ENCODE measurements around the gene SPACA4. TPM values are rescaled to one million over a fixed set of nuclear protein-coding genes. Genes with fewer than 3 reads are reported as not detected.

Gene SPACA4
- total RNA-seq, 4 donors from 2014 or later = not detected

DNA sequence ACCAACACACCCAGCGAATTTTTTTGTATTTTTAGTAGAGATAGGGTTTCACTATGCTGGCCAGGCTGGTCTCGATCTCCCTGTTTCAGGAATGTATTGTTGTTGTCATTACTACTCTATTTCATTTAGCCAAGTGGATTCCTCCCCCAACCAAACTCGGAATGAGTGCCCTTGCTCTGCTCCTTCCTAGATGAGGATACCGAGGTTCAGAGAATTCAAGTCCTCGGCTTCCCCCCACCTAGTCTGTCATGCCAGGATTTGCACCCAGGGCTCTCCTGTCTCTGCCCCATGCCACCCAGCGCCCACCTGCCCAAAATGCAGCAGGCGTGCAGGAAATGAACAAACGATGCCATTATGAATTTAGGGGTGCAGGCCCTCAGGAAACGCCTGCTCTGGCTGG, 3.5 kb upstream of the SPACA4 start:
- WGBS = 76% methylated on average over 9 of the region's 9 CpGs
- no peak for TF ChIP-seq EP300 (IDR thresholded peaks at IDR 0.05)
- TF ChIP-seq POLR2AphosphoS5 (IDR thresholded peaks at IDR 0.05) = no peak
- TF ChIP-seq POLR2A (IDR thresholded peaks at IDR 0.05; ENCODE audit: low read depth) = no peak
- TF ChIP-seq, protein P1, sequence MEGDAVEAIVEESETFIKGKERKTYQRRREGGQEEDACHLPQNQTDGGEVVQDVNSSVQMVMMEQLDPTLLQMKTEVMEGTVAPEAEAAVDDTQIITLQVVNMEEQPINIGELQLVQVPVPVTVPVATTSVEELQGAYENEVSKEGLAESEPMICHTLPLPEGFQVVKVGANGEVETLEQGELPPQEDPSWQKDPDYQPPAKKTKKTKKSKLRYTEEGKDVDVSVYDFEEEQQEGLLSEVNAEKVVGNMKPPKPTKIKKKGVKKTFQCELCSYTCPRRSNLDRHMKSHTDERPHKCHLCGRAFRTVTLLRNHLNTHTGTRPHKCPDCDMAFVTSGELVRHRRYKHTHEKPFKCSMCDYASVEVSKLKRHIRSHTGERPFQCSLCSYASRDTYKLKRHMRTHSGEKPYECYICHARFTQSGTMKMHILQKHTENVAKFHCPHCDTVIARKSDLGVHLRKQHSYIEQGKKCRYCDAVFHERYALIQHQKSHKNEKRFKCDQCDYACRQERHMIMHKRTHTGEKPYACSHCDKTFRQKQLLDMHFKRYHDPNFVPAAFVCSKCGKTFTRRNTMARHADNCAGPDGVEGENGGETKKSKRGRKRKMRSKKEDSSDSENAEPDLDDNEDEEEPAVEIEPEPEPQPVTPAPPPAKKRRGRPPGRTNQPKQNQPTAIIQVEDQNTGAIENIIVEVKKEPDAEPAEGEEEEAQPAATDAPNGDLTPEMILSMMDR (IDR thresholded peaks at IDR 0.05) = no peak
- no peak for DNase-seq (ENCODE audit: extremely low spot score)
- H3K9me3 ChIP-seq = no peaks in the 10 kb centered on the region
- no peaks in the 10 kb centered on the region for H3K4me1 ChIP-seq
- H3K27ac ChIP-seq (replicated peaks in 1 of 4) = no peak overlapping the region
- intact Hi-C loops (cut with DNase I) = no loop called here
- no peaks in the 10 kb centered on the region for H3K36me3 ChIP-seq
- H3K27me3 ChIP-seq = peaks cover 0 to 29% (median 0%) of the 10 kb centered on the region in 4 donors
- H3K4me3 ChIP-seq = no peak overlapping the region

GRCh38 chr19:48603449-48603848, 3.1 kb upstream of the SPACA4 start:
- Histone ChIP-seq H3K27ac (replicated peaks in 1 of 4) (no peak overlapping the region), H3K4me3 (no peak overlapping the region), H3K27me3 (peaks cover 0 to 25% (median 0%) of the 10 kb centered on the region in 4 donors), H3K4me1 (no peaks in the 10 kb centered on the region), H3K36me3 (no peaks in the 10 kb centered on the region), H3K9me3 (no peaks in the 10 kb centered on the region)
- intact Hi-C loops (cut with DNase I) = no loop called here
- WGBS = 93% methylated on average over 38 of the region's 39 CpGs
- no peak for TF ChIP-seq POLR2AphosphoS5 (IDR thresholded peaks at IDR 0.05)
- no peak for TF ChIP-seq POLR2A (IDR thresholded peaks at IDR 0.05; ENCODE audit: low read depth)
- TF ChIP-seq EP300 (IDR thresholded peaks at IDR 0.05) = no peak
- TF ChIP-seq, protein P1 (IDR thresholded peaks at IDR 0.05) = no peak
- DNase-seq (ENCODE audit: extremely low spot score) = no peak

DNA sequence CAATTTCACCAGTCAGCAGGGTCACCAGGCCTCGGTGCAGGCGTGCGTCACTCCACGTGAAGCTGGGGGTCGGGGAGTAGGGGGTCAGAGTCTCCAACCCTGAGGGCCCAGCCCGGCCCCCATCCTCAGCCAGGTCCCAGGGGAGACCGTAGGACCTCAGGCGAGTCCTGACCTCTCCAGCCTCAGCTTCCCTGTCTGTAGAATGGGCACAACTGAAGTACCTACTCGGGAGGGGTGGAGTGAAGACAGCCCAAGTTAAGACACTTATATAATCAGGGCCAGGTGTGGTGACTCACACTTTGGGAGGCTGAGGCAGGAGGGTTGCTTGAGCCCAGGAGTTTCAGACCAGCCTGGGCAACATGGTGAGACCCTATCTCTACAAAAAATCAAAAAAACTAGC, 2.7 kb upstream of the SPACA4 start:
- H3K4me3 ChIP-seq = no peak overlapping the region
- DNase-seq (ENCODE audit: extremely low spot score) = no peak
- WGBS = 83% methylated on average over 6 of the region's 9 CpGs
- no peak overlapping the region for H3K27ac ChIP-seq (replicated peaks in 1 of 4)
- H3K4me1 ChIP-seq = peaks cover 0 to 1% (median 0%) of the 10 kb centered on the region in 4 donors
- TF ChIP-seq, protein P1 (IDR thresholded peaks at IDR 0.05) = no peak
- TF ChIP-seq POLR2AphosphoS5 (IDR thresholded peaks at IDR 0.05) = no peak
- no peaks in the 10 kb centered on the region for H3K36me3 ChIP-seq
- intact Hi-C loops (cut with DNase I) = no loop called here
- H3K27me3 ChIP-seq = peaks cover 0 to 21% (median 0%) of the 10 kb centered on the region in 4 donors
- H3K9me3 ChIP-seq = no peaks in the 10 kb centered on the region

GRCh38 chr19:48607359-48607755, 815 bp downstream of the SPACA4 start:
- intact Hi-C loops (cut with DNase I) = no loop called here
- Histone ChIP-seq H3K27me3 (no peaks in the 10 kb centered on the region), H3K4me1 (peaks cover 0 to 3% (median 0%) of the 10 kb centered on the region in 4 donors), H3K4me3 (no peak overlapping the region), H3K9me3 (no peaks in the 10 kb centered on the region), H3K27ac (replicated peaks in 1 of 4) (no peak overlapping the region), H3K36me3 (no peaks in the 10 kb centered on the region)
- TF ChIP-seq EP300 (IDR thresholded peaks at IDR 0.05) (no peak), POLR2AphosphoS5 (IDR thresholded peaks at IDR 0.05) (no peak), POLR2A (IDR thresholded peaks at IDR 0.05; ENCODE audit: low read depth) (no peak)
- TF ChIP-seq, protein P1 (IDR thresholded peaks at IDR 0.05) = no peak
- DNase-seq (ENCODE audit: extremely low spot score) = no peak
- 71% methylated on average over 5 of the region's 7 CpGs for WGBS

GRCh38 chr19:48608798-48609263, 2.3 kb downstream of the SPACA4 start:
- Histone ChIP-seq H3K36me3 (no peaks in the 10 kb centered on the region), H3K4me3 (no peak overlapping the region), H3K9me3 (no peaks in the 10 kb centered on the region), H3K27me3 (no peaks in the 10 kb centered on the region), H3K4me1 (peaks cover 0 to 3% (median 0%) of the 10 kb centered on the region in 4 donors), H3K27ac (replicated peaks in 1 of 4) (no peak overlapping the region)
- intact Hi-C loops (cut with DNase I) = no loop called here
- 27% methylated on average over 7 of the region's 9 CpGs for WGBS
- no peak for DNase-seq (ENCODE audit: extremely low spot score)
- TF ChIP-seq POLR2AphosphoS5 (IDR thresholded peaks at IDR 0.05) = no peak
- TF ChIP-seq, protein P1 (IDR thresholded peaks at IDR 0.05) = peak in 1 of 3 experiments; percentile 35

Data from esophagus muscularis mucosa (tissue), 4 donors.